GM21528 (cell line): ENCODE results near the gene GFPT2.

ENCODE experiments used
- ATAC-seq: cut with Tn5 transposase; IDR thresholded peaks from one replicate; pipeline ENCODE4 v1.9.1; 2021; ENCODE audit warnings: mild to moderate bottlenecking, moderate library complexity; ENCODE audit not compliant: unreplicated experiment, low FRiP score

GFPT2 gene

GRCh38 chr5:180379355-180380070 is 26.4 kb upstream of the GFPT2 start:
- ATAC-seq: no peak

- no peak for ATAC-seq
Measured at GRCh38 chr5:180378438-180379344, 25.6 kb upstream of the GFPT2 start.

GRCh38 chr5:180377556-180378197 is 24.5 kb upstream of the GFPT2 start:
- no peak for ATAC-seq

GRCh38 chr5:180376511-180376910 is 23.4 kb upstream of the GFPT2 start:
- ATAC-seq: no peak

- ATAC-seq: no peak
Measured at GRCh38 chr5:180375955-180376354, 22.8 kb upstream of the GFPT2 start.

- ATAC-seq: no peak
Measured at GRCh38 chr5:180375291-180375690, 22.2 kb upstream of the GFPT2 start.

GRCh38 chr5:180373870-180374269 is 20.7 kb upstream of the GFPT2 start:
- ATAC-seq: no peak

- ATAC-seq: no peak
Measured at GRCh38 chr5:180373454-180373853, 20.3 kb upstream of the GFPT2 start.

GRCh38 chr5:180371949-180372348 is 18.8 kb upstream of the GFPT2 start:
- ATAC-seq: no peak

- no peak for ATAC-seq
Measured at GRCh38 chr5:180370861-180371641, 17.9 kb upstream of the GFPT2 start.

- ATAC-seq: no peak
Measured at GRCh38 chr5:180367991-180368390, 14.9 kb upstream of the GFPT2 start.

GRCh38 chr5:180367300-180367699 is 14.2 kb upstream of the GFPT2 start:
- ATAC-seq: no peak

GRCh38 chr5:180366326-180366725 is 13.2 kb upstream of the GFPT2 start:
- no peak for ATAC-seq

GRCh38 chr5:180365829-180366228 is 12.7 kb upstream of the GFPT2 start:
- ATAC-seq: no peak

GRCh38 chr5:180364306-180364856 is 11.2 kb upstream of the GFPT2 start:
- no peak for ATAC-seq

- ATAC-seq: no peak
Measured at GRCh38 chr5:180360078-180360957, 7.2 kb upstream of the GFPT2 start.

- ATAC-seq: no peak
Measured at GRCh38 chr5:180358694-180359093, 5.6 kb upstream of the GFPT2 start.

- ATAC-seq: no peak
Measured at GRCh38 chr5:180358179-180358578, 5.0 kb upstream of the GFPT2 start.

GRCh38 chr5:180354966-180355365 is 1.8 kb upstream of the GFPT2 start:
- no peak for ATAC-seq
